Activated CD4-positive, CD25-positive, alpha-beta regulatory T cell treated with anti-CD3 and anti-CD28 coated beads, Interleukin-2, amount 50 U/mL, for 72 hours (primary cell): Measurements from ENCODE around the gene HOXD3.

Experiments used
- DNase-seq: peaks from one replicate; pipeline ENCODE4 v3.0.0; 2021

Gene HOXD3

GRCh38 chr2:176165370-176166050, 8.4 kb downstream of the HOXD3 start:
- DNase-seq = no peak

GRCh38 chr2:176166272-176166671, 9.2 kb downstream of the HOXD3 start:
- DNase-seq = no peak

- DNase-seq = no peak
Measured at GRCh38 chr2:176167398-176167797, 10.3 kb downstream of the HOXD3 start.

GRCh38 chr2:176169181-176169580, 12.1 kb downstream of the HOXD3 start:
- DNase-seq = no peak

GRCh38 chr2:176169711-176170110, 12.6 kb downstream of the HOXD3 start:
- no peak for DNase-seq

GRCh38 chr2:176170602-176171305, 13.6 kb downstream of the HOXD3 start:
- no peak for DNase-seq

- no peak for DNase-seq
Measured at GRCh38 chr2:176171351-176172006, 14.4 kb downstream of the HOXD3 start.

- DNase-seq = no peak
Measured at GRCh38 chr2:176172007-176172894, 15.1 kb downstream of the HOXD3 start.

- no peak for DNase-seq
Measured at GRCh38 chr2:176172895-176173566, 15.9 kb downstream of the HOXD3 start.

GRCh38 chr2:176173567-176174381, 16.7 kb downstream of the HOXD3 start:
- DNase-seq = no peak

GRCh38 chr2:176174382-176174823, 17.3 kb downstream of the HOXD3 start:
- no peak for DNase-seq

GRCh38 chr2:176174824-176175708, 18.0 kb downstream of the HOXD3 start:
- no peak for DNase-seq

GRCh38 chr2:176175709-176176607, 18.9 kb downstream of the HOXD3 start:
- DNase-seq = no peak

- no peak for DNase-seq
Measured at GRCh38 chr2:176177580-176178037, 20.5 kb downstream of the HOXD3 start.

GRCh38 chr2:176178038-176178756, 21.1 kb downstream of the HOXD3 start:
- no peak for DNase-seq

GRCh38 chr2:176178757-176179295, 21.7 kb downstream of the HOXD3 start:
- DNase-seq = no peak

- DNase-seq = no peak
Measured at GRCh38 chr2:176181551-176181950, 24.4 kb downstream of the HOXD3 start.

GRCh38 chr2:176182671-176183070, 25.6 kb downstream of the HOXD3 start:
- no peak for DNase-seq
